Myocyte (in vitro differentiated cells): ENCODE results near the gene IFIT3. TPM values are rescaled to one million over a fixed set of nuclear protein-coding genes. Genes with fewer than 3 reads are reported as not detected.
"Not testable (repeated sequence)": the region's sequence is repeated elsewhere in the genome, so short reads cannot be mapped to it uniquely, and the experiment has no call there.

Source experiments
- DNase-seq: peaks from one replicate; pipeline ENCODE4 v3.0.0-alpha.2; 2012; ENCODE audit warnings: low read depth
- total RNA-seq: library from RNA; depleted of rRNA; stranded (reverse); fragments of >200 nt; gene quantifications from 2 replicates; pipeline ENCODE4 v1.2.3, GENCODE V29; 2014

Gene IFIT3
- total RNA-seq, 1 donor from 2014 or later, result 21.8 TPM

- no peak for DNase-seq
Measured at GRCh38 chr10:89303161-89303560, 24.6 kb upstream of the IFIT3 start.

DNA sequence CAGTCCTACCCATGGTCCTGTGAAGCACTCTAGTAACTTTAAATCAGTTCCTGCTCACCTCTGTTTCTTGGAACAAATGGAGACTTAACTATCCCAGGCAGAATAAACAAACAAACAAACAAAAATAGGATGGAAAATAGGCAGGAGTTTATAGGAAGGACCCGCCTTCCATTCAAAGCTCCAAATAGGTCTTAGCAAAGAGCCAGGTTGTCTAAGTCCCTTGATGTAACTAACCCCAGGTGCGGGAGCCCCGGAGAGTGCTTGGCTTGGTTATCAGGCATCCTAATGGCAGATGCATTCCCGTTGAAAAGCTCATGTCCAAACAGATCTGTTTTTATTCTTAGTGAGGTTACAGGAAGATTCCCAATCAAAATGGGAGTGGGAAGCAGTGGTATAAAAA lies 23.8 kb upstream of the IFIT3 start:
- no peak for DNase-seq

- no peak for DNase-seq
Measured at GRCh38 chr10:89304446-89304845, 23.4 kb upstream of the IFIT3 start.

GRCh38 chr10:89304925-89305324 lies 22.9 kb upstream of the IFIT3 start:
- no peak for DNase-seq

GRCh38 chr10:89305766-89306433 lies 21.9 kb upstream of the IFIT3 start:
- no peak for DNase-seq

DNA sequence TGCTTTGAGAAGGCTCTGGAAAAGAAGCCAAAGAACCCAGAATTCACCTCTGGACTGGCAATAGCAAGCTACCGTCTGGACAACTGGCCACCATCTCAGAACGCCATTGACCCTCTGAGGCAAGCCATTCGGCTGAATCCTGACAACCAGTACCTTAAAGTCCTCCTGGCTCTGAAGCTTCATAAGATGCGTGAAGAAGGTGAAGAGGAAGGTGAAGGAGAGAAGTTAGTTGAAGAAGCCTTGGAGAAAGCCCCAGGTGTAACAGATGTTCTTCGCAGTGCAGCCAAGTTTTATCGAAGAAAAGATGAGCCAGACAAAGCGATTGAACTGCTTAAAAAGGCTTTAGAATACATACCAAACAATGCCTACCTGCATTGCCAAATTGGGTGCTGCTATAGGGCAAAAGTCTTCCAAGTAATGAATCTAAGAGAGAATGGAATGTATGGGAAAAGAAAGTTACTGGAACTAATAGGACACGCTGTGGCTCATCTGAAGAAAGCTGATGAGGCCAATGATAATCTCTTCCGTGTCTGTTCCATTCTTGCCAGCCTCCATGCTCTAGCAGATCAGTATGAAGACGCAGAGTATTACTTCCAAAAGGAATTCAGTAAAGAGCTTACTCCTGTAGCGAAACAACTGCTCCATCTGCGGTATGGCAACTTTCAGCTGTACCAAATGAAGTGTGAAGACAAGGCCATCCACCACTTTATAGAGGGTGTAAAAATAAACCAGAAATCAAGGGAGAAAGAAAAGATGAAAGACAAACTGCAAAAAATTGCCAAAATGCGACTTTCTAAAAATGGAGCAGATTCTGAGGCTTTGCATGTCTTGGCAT lies 21.1 kb upstream of the IFIT3 start:
- DNase-seq, result no peak

GRCh38 chr10:89307269-89307577 lies 20.6 kb upstream of the IFIT3 start:
- DNase-seq, result no peak

DNA sequence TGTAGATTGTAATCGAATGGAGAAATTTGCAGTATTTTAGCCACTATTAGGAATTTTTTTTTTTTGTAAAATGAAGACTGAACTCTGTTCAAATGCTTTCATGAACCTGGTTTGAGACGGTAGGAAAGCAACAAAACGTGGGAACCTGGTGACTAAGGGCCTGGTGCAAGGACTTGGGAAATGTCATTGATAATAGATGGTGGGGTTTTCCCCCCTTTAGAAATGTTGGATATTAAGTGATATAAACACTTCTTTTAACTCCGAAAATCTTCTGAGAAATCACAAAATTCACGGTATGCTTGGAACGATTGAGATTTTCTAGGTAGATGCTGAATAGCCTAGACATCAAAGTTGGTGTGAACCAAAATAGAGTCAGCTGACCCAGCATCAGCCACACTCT lies 19.5 kb upstream of the IFIT3 start:
- DNase-seq, result no peak

GRCh38 chr10:89308736-89309135 lies 19.1 kb upstream of the IFIT3 start:
- DNase-seq, result no peak

DNA sequence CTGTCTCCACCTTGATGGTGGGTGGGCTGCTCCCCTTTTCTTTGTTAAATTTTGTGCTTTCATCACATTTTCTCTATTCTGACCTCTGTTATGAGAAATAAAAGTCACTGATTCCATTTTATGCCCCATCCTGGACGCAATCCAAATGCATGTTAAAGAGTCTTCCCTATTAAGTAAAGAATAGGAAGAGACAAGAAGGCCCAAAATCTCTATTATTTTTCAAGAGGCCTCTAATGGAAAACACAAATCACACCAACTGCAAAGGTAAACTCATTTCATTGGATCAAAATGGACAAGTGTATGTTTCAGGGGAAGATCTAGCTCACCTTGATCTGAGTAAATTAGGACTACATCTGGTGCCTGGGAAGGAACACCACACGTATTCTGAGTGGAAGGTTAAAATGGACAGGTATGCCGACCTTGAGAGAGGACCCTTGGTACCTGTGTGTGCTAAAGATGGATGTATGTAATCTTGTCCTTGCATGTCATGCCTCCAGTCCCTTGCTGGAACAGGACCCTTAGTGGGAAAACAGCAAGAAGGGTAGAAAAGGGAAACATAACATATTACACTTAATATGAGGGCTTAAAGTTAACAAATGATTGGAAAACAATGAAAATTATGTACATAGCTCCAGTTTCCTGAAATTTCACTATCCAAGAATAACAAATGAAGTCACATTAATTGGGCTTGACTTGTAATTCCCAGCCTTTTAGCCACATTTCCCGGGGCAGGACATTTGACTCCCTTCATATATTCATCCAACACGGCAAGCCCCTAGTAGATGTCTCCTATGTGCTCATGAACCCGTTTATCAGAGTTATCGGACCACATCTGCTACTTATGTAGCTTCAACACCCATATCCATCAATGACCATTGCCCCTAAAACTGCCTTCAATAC lies 18.4 kb upstream of the IFIT3 start:
- no peak for DNase-seq

DNA sequence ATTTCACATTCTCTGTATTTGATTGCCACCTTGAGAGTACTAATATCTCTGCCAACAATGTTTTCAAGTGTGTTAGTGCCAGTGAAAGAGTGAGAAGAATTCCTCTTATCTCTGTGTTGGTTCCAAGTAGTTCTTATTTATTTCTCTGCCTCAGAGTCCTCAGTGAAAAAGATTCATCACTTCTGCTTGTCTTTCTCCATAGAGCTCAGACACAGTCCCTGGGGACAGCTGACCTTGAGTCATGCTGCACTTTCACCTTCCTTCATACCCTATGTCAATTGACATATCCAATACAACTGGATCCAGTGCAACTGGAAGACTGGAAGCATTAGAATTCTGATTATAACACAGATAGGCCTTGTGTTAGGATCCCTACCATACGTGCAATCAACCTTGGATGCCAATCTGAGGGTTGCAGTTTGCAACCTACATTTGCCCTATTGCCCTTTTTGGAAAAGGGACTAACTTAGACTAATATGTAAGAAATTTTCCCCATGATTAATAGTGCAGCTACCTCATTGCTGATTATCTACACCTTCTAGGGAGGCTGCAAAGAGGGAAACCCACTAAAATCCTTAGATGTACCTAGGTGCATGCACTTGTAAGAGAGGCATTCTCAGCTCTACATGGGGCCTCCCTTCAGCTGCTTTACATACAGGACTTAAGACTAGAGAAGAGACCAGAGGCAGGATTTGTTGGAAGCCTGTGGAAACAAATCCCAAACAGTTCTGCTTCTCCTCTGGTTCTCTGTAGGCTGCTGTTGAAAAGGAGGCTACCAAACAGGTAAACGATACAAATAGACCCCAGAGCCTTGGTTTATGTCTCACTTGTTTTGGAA lies 17.5 kb upstream of the IFIT3 start:
- DNase-seq, result no peak

GRCh38 chr10:89312973-89313372 lies 14.8 kb upstream of the IFIT3 start:
- no peak for DNase-seq

- no peak for DNase-seq
Measured at GRCh38 chr10:89314676-89315075, 13.1 kb upstream of the IFIT3 start.

DNA sequence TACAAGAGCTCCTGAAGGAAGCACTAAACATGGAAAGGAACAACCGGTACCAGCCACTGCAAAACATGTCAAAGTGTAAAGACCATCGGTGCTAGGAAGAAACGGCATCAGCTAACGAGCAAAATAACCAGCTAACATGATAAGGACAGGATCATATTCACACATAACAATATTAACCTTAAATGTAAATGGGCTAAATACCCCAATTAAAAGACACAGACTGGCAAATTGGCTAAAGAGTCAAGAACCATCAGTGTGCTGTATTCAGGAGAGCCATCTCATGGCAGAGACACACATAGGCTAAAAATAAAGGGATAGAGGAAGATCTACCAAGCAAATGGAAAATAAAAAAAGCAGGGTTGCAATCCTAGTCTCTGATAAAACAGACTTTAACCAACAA lies 9.8 kb upstream of the IFIT3 start:
- not testable (repeated sequence) for DNase-seq

DNA sequence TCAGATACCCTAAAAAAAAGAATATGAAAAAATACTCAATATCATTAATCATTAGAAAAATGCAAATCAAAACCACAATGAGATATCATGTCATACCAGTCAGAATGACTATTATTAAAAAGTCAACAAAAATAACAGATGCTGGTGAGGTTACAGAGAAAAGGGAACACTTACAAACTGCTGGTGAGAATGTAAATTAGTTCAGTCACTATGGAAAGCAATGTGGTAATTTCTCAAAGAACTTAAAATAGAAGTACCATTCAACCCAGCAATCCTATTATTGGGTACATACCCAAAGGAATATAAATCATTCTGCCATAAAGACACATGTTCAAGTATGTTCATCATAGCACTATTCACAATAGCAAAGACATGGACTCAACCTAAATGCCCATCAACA lies 2.7 kb upstream of the IFIT3 start:
- not testable (repeated sequence) for DNase-seq

GRCh38 chr10:89325856-89326255 lies 1.9 kb upstream of the IFIT3 start:
- not testable (repeated sequence) for DNase-seq

DNA sequence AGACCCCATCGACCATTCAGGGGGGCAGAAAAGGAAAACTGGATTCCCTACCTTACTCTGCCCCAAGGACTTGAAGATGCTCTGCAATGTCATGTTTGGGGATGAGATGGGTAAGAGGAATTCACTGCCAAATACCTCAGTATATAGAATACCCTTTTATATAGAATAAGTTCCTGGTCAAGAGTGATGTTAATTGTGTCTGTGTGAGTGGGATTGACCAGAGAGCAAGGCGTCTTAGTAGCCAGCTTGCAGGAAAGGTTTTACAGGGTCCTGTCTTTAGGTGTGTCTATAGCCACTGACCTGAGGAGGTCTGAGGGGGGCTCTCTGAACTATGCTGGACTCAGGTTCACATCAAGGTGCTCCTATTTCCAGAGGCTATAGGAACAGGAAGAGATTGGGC lies 1.4 kb downstream of the IFIT3 start:
- DNase-seq, result no peak

GRCh38 chr10:89330014-89330413 lies 2.2 kb downstream of the IFIT3 start:
- DNase-seq, result not testable (repeated sequence)

DNA sequence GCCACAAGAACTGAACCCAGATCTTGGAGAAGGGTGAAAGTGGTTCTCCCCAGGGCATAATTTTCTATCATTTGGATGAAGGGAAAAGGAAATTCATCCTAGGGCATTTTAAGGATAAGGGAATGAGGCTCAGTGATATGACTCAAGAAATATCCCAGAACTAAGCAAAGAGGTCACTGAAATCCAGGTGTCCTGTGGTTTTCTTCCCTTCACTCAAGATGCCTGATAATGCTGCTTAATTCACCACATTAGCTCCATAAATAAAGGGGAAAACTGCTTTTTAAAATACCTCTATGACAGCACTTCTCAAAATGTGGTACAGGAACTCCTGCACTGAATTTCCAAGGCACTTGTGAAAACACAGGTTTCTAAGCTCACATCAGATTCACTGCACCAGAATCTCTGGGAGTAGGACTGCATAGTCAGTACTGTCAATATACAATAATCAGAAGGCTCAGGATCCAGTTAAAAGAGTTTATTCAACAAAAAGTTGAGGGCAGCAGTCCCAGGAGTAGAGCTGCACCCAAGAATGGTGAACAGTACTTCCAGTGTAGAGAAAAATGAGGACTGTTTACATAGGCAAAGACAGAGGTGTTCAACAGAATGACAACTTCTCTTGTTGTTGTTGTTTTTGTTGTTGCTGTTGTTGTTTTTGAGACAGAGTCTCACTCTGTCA lies 2.9 kb downstream of the IFIT3 start:
- no peak for DNase-seq

GRCh38 chr10:89331487-89332122 lies 3.8 kb downstream of the IFIT3 start:
- DNase-seq, result not testable (repeated sequence)
